GM10847 (cell line): ENCODE measurements around the gene GABRB3.

Experiments used
- POLR2A ChIP-seq: IDR thresholded peaks from 2 replicates; pipeline ENCODE4 v1.6.1; 2011; ENCODE audit not compliant: insufficient read length; ENCODE audit errors: extremely low read depth

The GABRB3 gene

GRCh38 chr15:26661748-26662147, 111.1 kb downstream of the GABRB3 start:
- no peak for TF ChIP-seq POLR2A

- no peak for TF ChIP-seq POLR2A
Observed at GRCh38 chr15:26661107-26661506, 111.8 kb downstream of the GABRB3 start.

GRCh38 chr15:26660241-26660640, 112.6 kb downstream of the GABRB3 start:
- no peak for TF ChIP-seq POLR2A

- TF ChIP-seq POLR2A, result no peak
Observed at GRCh38 chr15:26658290-26658689, 114.6 kb downstream of the GABRB3 start.

- no peak for TF ChIP-seq POLR2A
Observed at GRCh38 chr15:26656080-26656479, 116.8 kb downstream of the GABRB3 start.

- no peak for TF ChIP-seq POLR2A
Observed at GRCh38 chr15:26651909-26652308, 121.0 kb downstream of the GABRB3 start.

GRCh38 chr15:26648676-26649075, 124.2 kb downstream of the GABRB3 start:
- TF ChIP-seq POLR2A, result no peak

GRCh38 chr15:26644948-26645347, 127.9 kb downstream of the GABRB3 start:
- TF ChIP-seq POLR2A, result no peak

- TF ChIP-seq POLR2A, result no peak
Observed at GRCh38 chr15:26641144-26641543, 131.7 kb downstream of the GABRB3 start.

- no peak for TF ChIP-seq POLR2A
Observed at GRCh38 chr15:26640601-26641000, 132.3 kb downstream of the GABRB3 start.

- no peak for TF ChIP-seq POLR2A
Observed at GRCh38 chr15:26639966-26640365, 132.9 kb downstream of the GABRB3 start.

- TF ChIP-seq POLR2A, result no peak
Observed at GRCh38 chr15:26635614-26636013, 137.3 kb downstream of the GABRB3 start.

- no peak for TF ChIP-seq POLR2A
Observed at GRCh38 chr15:26635105-26635504, 137.8 kb downstream of the GABRB3 start.

- no peak for TF ChIP-seq POLR2A
Observed at GRCh38 chr15:26634319-26634718, 138.5 kb downstream of the GABRB3 start.

- TF ChIP-seq POLR2A, result no peak
Observed at GRCh38 chr15:26632500-26632899, 140.4 kb downstream of the GABRB3 start.

GRCh38 chr15:26631894-26632293, 141.0 kb downstream of the GABRB3 start:
- no peak for TF ChIP-seq POLR2A

- TF ChIP-seq POLR2A, result no peak
Observed at GRCh38 chr15:26630857-26631256, 142.0 kb downstream of the GABRB3 start.
